Keratinocyte (primary cell): ENCODE results near the gene ALOX15. TPM values are rescaled to one million over a fixed set of nuclear protein-coding genes. Genes with fewer than 3 reads are reported as not detected.

Experiments
- DNase-seq: peaks from one replicate; pipeline ENCODE4 v3.0.0-alpha.2; 2011; ENCODE audit warnings: low read depth, missing footprints, low spot score
- FAIRE-seq: peaks from 2 replicates; lab custom pipeline; 2011; peaks lifted over from hg19 to GRCh38; lab: Jason Lieb, UNC
- H2AFZ ChIP-seq: 2 replicates; pipeline ENCODE4 v1.6.0; 2012; ENCODE audit warnings: low read length, control low read depth, inconsistent platforms; ENCODE audit not compliant: control insufficient read depth
- H3K27ac ChIP-seq: 2 replicates; pipeline ENCODE4 v1.5.1; 2011; ENCODE audit warnings: low read length; ENCODE audit not compliant: control insufficient read depth, insufficient read depth
- H3K27me3 ChIP-seq: 3 replicates; pipeline ENCODE4 v1.6.0; 2011; ENCODE audit warnings: low read length; ENCODE audit not compliant: control insufficient read depth, insufficient read depth; ENCODE audit errors: extremely low read depth
- H3K36me3 ChIP-seq, 2 experiments: 2 replicates in 1 of 2; 3 replicates in 1 of 2; pipeline ENCODE4 v1.5.1; 2011; ENCODE audit warnings: low read length in 2 of 2, mild to moderate bottlenecking in 1 of 2; ENCODE audit not compliant: control insufficient read depth in 2 of 2, insufficient read depth in 2 of 2; ENCODE audit errors: extremely low read depth in 1 of 2
- H3K4me1 ChIP-seq: 3 replicates; pipeline ENCODE4 v1.5.1; 2011; ENCODE audit warnings: low read length; ENCODE audit not compliant: control insufficient read depth, insufficient read depth; ENCODE audit errors: extremely low read depth
- H3K4me2 ChIP-seq: 3 replicates; pipeline ENCODE4 v1.6.0; 2011; ENCODE audit warnings: low read depth, low read length; ENCODE audit not compliant: control insufficient read depth, insufficient read depth; ENCODE audit errors: extremely low read depth
- H3K4me3 ChIP-seq, 3 experiments: fragments of 200-600 bp in 1 of 3; sonication (generic) in 1 of 3; 2 replicates in 2 of 3; 3 replicates in 1 of 3; pipeline ENCODE4 v1.5.1; 2011 to 2016; ENCODE audit warnings: low read length in 3 of 3, mild to moderate bottlenecking in 3 of 3, control low read depth in 2 of 3, inconsistent platforms in 1 of 3, low read depth in 1 of 3, mixed read lengths in 1 of 3, mixed run types in 1 of 3, moderate library complexity in 1 of 3; ENCODE audit not compliant: control insufficient read depth in 2 of 3, insufficient read depth in 2 of 3; ENCODE audit errors: extremely low read depth in 1 of 3
- H3K79me2 ChIP-seq: 2 replicates; pipeline ENCODE4 v1.6.0; 2012; ENCODE audit warnings: low read length; ENCODE audit not compliant: control insufficient read depth, insufficient read depth
- H3K9ac ChIP-seq: 3 replicates; pipeline ENCODE4 v1.6.0; 2011; ENCODE audit warnings: low read length; ENCODE audit not compliant: control insufficient read depth, insufficient read depth; ENCODE audit errors: extremely low read depth
- H3K9me1 ChIP-seq: 3 replicates; pipeline ENCODE4 v1.6.0; 2011; ENCODE audit warnings: low read length; ENCODE audit not compliant: control insufficient read depth, insufficient read depth; ENCODE audit errors: extremely low read depth
- H3K9me3 ChIP-seq: 2 replicates; pipeline ENCODE4 v1.5.1; 2012; ENCODE audit warnings: low read depth, low read length; ENCODE audit not compliant: control insufficient read depth
- H4K20me1 ChIP-seq: 3 replicates; pipeline ENCODE4 v1.6.0; 2011; ENCODE audit warnings: low read length; ENCODE audit not compliant: control insufficient read depth, insufficient read depth; ENCODE audit errors: extremely low read depth
- CTCF ChIP-seq, 3 experiments: IDR thresholded peaks in 1 of 3; conservative IDR thresholded peaks in 1 of 3; optimal IDR thresholded peaks in 1 of 3; 2 replicates in 2 of 3; 3 replicates in 1 of 3; pipeline versions ENCODE3 to v1.5.1; 2011; ENCODE audit warnings: low read length in 3 of 3, mild to moderate bottlenecking in 3 of 3, moderate library complexity in 2 of 3, control low read depth in 1 of 3, inconsistent platforms in 1 of 3; ENCODE audit not compliant: insufficient read depth in 2 of 3; ENCODE audit errors: extremely low read depth in 1 of 3
- EZH2 ChIP-seq: IDR thresholded peaks from one replicate; pipeline ENCODE4 v1.6.1; 2012; ENCODE audit warnings: inconsistent platforms, mild to moderate bottlenecking, low read length, moderate library complexity
- dilution Hi-C: fragments of 300-500 bp; cut with MboI; formaldehyde crosslinking; loops from one replicate; pipeline ENCODE4 v1.7.0; 2020; ENCODE audit warnings: low sequenced_read_pairs; ENCODE audit not compliant: extremely low pct_ligation_motif_present
- polyA plus RNA-seq, 5 experiments: library from polyadenylated mRNA; depleted of rRNA in 3 of 5; stranded (reverse) in 3 of 5; stranded (forward) in 1 of 5; unstranded in 1 of 5; fragments of >200 nt; gene quantifications; 1 replicate in 1 of 5; 2 replicates in 3 of 5; 3 replicates in 1 of 5; pipeline versions ENCODE4 v1.2.1 to v1.2.3, GENCODE V29; 2011 to 2012; ENCODE audit warnings: missing spikeins in 2 of 5, low read depth in 1 of 5, low replicate concordance in 1 of 5

ALOX15 gene
- polyA plus RNA-seq, 1 donor (not counting 4 experiments of a cell fraction or from before 2014, with no cell fraction given), result 0.04 TPM

- DNase-seq (no peak), FAIRE-seq (no peak)
- H3K4me2 ChIP-seq, result no peak overlapping the region
- no peaks in the 10 kb centered on the region for H3K79me2 ChIP-seq
- no peaks in the 10 kb centered on the region for H3K9me1 ChIP-seq
- no peaks in the 10 kb centered on the region for H4K20me1 ChIP-seq
- H3K4me1 ChIP-seq, result no peaks in the 10 kb centered on the region
- H3K36me3 ChIP-seq, result no peaks in the 10 kb centered on the region
- H3K4me3 ChIP-seq, result no peak overlapping the region
- H3K27me3 ChIP-seq, result peaks cover 19% of the 10 kb centered on the region
- H3K9ac ChIP-seq, result no peak overlapping the region
- no peaks in the 10 kb centered on the region for H3K9me3 ChIP-seq
- dilution Hi-C loops, result no loop called here
- no peak overlapping the region for H2AFZ ChIP-seq
- H3K27ac ChIP-seq, result no peak overlapping the region
- TF ChIP-seq EZH2 (no peak), CTCF (optimal IDR thresholded peaks at IDR 0.05 in 1 of 3, IDR thresholded peaks at IDR 0.05 in 1 of 3, conservative IDR thresholded peaks at IDR 0.05 in 1 of 3; ENCODE audit: extremely low read depth in 1 of 3, insufficient read depth in 2 of 3, low read length in 3 of 3) (no peak)
These were observed 22.8 kb upstream of the ALOX15 start for GRCh38 chr17:4664230-4664629.

- Histone ChIP-seq H3K9me3 (no peaks in the 10 kb centered on the region), H3K79me2 (no peaks in the 10 kb centered on the region), H3K27ac (no peak overlapping the region), H4K20me1 (no peaks in the 10 kb centered on the region), H3K36me3 (no peaks in the 10 kb centered on the region), H3K9me1 (no peaks in the 10 kb centered on the region), H3K9ac (no peak overlapping the region), H2AFZ (no peak overlapping the region), H3K27me3 (peaks cover 19% of the 10 kb centered on the region), H3K4me2 (no peak overlapping the region), H3K4me3 (no peak overlapping the region), H3K4me1 (no peaks in the 10 kb centered on the region)
- DNase-seq, result no peak
- TF ChIP-seq EZH2 (no peak), CTCF (optimal IDR thresholded peaks at IDR 0.05 in 1 of 3, IDR thresholded peaks at IDR 0.05 in 1 of 3, conservative IDR thresholded peaks at IDR 0.05 in 1 of 3; ENCODE audit: extremely low read depth in 1 of 3, insufficient read depth in 2 of 3, low read length in 3 of 3) (no peak)
- dilution Hi-C loops, result no loop called here
- no peak for FAIRE-seq
These were observed 22.2 kb upstream of the ALOX15 start for GRCh38 chr17:4663711-4664110.
